Progenitor cell of endocrine pancreas (in vitro differentiated cells): ENCODE measurements around the gene TNPO3. TPM values are rescaled to one million over a fixed set of nuclear protein-coding genes. Genes with fewer than 3 reads are reported as not detected.
A peak's percentile ranks its signal among the peaks of the same experiment; 100 is the strongest.
"Not testable (repeated sequence)": the region's sequence is repeated elsewhere in the genome, so short reads cannot be mapped to it uniquely, and the experiment has no call there.

Experiments
- DNase-seq: peaks from one replicate; pipeline ENCODE4 v3.0.0; 2021; ENCODE audit warnings: low spot score; ENCODE audit not compliant: unreplicated experiment
- H3K27ac Mint-ChIP-seq: 2 replicates; pipeline ENCODE4 v1.8.0; 2021; ENCODE audit warnings: mild to moderate bottlenecking, moderate library complexity, mixed read lengths
- H3K27me3 Mint-ChIP-seq: 2 replicates; pipeline ENCODE4 v1.8.0; 2021; ENCODE audit warnings: mixed read lengths
- H3K36me3 Mint-ChIP-seq: 2 replicates; pipeline ENCODE4 v1.8.0; 2022; ENCODE audit warnings: mixed read lengths; ENCODE audit not compliant: insufficient read depth
- H3K4me1 Mint-ChIP-seq: 2 replicates; pipeline ENCODE4 v1.8.0; 2021; ENCODE audit warnings: low read depth, mixed read lengths
- H3K4me3 Mint-ChIP-seq: 2 replicates; pipeline ENCODE4 v1.8.0; 2021; ENCODE audit warnings: low read depth, mild to moderate bottlenecking, moderate library complexity, mixed read lengths
- H3K9me3 Mint-ChIP-seq: 2 replicates; pipeline ENCODE4 v1.8.0; 2021; ENCODE audit warnings: low read depth, mixed read lengths
- total RNA-seq: library from RNA; stranded (reverse); gene quantifications from 2 replicates; pipeline ENCODE4 v1.2.1, GENCODE V29; 2021
- TF ChIP-seq, protein P1 (sequence below): fragments of 200-600 bp; sonication (generic); IDR thresholded peaks from one replicate; pipeline ENCODE4 v1.5.0; 2021; ENCODE audit warnings: antibody characterized with exemption, mild to moderate bottlenecking; ENCODE audit not compliant: unreplicated experiment

TNPO3 gene
- total RNA-seq, 1 donor from 2014 or later, result 44.8 TPM

DNA sequence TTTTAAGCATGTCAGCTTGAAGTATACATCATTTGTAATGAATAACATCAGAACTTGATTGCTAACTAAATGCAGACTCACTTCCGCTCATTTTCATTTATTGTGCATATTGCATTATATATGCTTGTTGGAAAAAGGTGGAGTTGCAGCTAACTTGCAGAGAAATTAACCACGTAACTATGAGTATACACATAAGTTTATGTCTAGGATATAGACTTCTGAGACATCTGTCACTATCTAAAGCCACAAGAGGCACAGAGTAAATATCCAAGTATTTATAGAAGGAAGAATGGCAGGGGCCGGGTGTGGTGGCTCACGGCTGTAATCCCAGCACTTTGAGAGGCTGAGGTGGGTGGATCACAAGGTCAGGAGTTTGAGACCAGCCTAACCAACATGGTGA lies 47.3 kb downstream of the TNPO3 start:
- no peaks in the 10 kb centered on the region for H3K9me3 Mint-ChIP-seq
- H3K27ac Mint-ChIP-seq, result no peak overlapping the region

DNA sequence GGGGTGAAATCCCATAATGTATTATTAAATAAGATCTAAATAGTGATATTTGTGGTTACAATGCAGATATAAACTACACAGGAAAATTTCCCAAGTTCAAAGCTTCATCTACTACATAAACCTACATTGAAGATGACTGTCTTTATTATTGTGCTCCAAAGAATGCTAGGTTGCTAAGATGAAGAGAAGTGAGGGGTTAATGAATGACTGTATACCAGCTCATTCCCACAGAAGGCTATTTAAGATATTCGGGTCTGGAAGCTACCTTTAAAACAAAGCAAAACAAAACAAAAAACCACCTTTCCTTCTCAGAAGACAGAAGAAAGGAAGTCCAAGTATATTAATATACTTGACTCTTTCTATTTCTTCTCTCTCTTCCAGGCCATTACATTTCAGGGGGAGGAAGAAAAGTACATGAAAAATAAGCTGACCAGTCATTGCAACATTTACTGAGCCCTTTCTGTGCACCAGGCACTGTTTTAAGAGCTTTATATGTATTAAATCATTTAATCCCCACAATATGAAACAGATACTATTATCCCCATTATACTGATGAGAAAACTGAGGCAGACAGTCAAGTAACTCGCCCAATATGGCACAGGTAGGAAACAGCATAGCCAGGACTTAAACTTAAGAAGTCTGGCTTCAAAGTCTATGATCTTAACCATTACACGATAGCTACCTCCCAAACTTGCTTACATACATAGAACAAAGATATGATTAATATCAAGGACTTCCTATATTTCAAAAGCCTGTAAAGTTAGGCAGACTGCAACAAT lies 48.1 kb downstream of the TNPO3 start:
- no peaks in the 10 kb centered on the region for H3K4me1 Mint-ChIP-seq
- H3K27me3 Mint-ChIP-seq, result no peaks in the 10 kb centered on the region
- no peak overlapping the region for H3K27ac Mint-ChIP-seq
- no peak for DNase-seq
- H3K4me3 Mint-ChIP-seq, result no peak overlapping the region
- peaks cover 17% of the 10 kb centered on the region for H3K36me3 Mint-ChIP-seq
- TF ChIP-seq, protein P1, sequence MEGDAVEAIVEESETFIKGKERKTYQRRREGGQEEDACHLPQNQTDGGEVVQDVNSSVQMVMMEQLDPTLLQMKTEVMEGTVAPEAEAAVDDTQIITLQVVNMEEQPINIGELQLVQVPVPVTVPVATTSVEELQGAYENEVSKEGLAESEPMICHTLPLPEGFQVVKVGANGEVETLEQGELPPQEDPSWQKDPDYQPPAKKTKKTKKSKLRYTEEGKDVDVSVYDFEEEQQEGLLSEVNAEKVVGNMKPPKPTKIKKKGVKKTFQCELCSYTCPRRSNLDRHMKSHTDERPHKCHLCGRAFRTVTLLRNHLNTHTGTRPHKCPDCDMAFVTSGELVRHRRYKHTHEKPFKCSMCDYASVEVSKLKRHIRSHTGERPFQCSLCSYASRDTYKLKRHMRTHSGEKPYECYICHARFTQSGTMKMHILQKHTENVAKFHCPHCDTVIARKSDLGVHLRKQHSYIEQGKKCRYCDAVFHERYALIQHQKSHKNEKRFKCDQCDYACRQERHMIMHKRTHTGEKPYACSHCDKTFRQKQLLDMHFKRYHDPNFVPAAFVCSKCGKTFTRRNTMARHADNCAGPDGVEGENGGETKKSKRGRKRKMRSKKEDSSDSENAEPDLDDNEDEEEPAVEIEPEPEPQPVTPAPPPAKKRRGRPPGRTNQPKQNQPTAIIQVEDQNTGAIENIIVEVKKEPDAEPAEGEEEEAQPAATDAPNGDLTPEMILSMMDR, result no peak
- H3K9me3 Mint-ChIP-seq, result no peaks in the 10 kb centered on the region

More for the DNA sequence above, 47.3 kb downstream of the TNPO3 start:
- Mint-ChIP-seq H3K27me3 (no peaks in the 10 kb centered on the region), H3K4me1 (no peaks in the 10 kb centered on the region), H3K4me3 (no peak overlapping the region), H3K36me3 (peaks cover 12% of the 10 kb centered on the region)
- TF ChIP-seq, protein P1, result no peak
- no peak for DNase-seq

DNA sequence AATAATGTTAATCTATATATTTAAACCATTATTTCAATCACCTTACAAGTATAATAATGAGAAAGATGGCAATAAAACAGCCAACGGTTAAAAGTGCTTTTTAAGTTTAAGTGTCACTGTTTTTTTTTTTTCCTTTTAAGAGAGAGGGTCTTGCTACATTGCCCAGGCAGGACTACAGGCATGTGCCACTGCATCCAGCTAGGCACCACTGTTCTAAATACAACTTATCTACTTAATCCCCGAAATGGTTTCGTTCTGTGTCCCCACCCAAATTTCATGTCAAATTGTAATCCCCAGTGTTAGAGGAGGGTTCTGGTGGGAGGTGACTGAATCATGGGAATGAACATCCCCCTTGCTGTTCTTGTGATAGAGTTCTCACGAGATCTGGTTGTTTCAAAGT lies 49.7 kb downstream of the TNPO3 start:
- H3K4me1 Mint-ChIP-seq, result no peaks in the 10 kb centered on the region
- H3K27ac Mint-ChIP-seq, result peak overlapping the region; percentile 86
- no peak for DNase-seq
- H3K9me3 Mint-ChIP-seq, result no peaks in the 10 kb centered on the region
- peaks cover 21% of the 10 kb centered on the region for H3K36me3 Mint-ChIP-seq
- no peak overlapping the region for H3K4me3 Mint-ChIP-seq
- no peaks in the 10 kb centered on the region for H3K27me3 Mint-ChIP-seq
- TF ChIP-seq, protein P1, result no peak

GRCh38 chr7:128997181-128997580 lies 57.7 kb downstream of the TNPO3 start:
- Mint-ChIP-seq H3K4me1 (no peaks in the 10 kb centered on the region), H3K4me3 (no peak overlapping the region), H3K27me3 (no peaks in the 10 kb centered on the region), H3K9me3 (no peaks in the 10 kb centered on the region), H3K27ac (no peak overlapping the region), H3K36me3 (peaks cover 20% of the 10 kb centered on the region)
- TF ChIP-seq, protein P1, result no peak
- DNase-seq, result no peak

GRCh38 chr7:128994560-128994959 lies 60.4 kb downstream of the TNPO3 start:
- H3K4me1 Mint-ChIP-seq, H3K4me3 Mint-ChIP-seq, H3K9me3 Mint-ChIP-seq, DNase-seq, H3K27ac Mint-ChIP-seq, H3K27me3 Mint-ChIP-seq: not testable (repeated sequence)
- peaks cover 14% of the 10 kb centered on the region for H3K36me3 Mint-ChIP-seq

- TF ChIP-seq, protein P1, result no peak
- H3K4me3 Mint-ChIP-seq, result no peak overlapping the region
- H3K4me1 Mint-ChIP-seq, result no peaks in the 10 kb centered on the region
- H3K9me3 Mint-ChIP-seq, result no peaks in the 10 kb centered on the region
- peaks cover 14% of the 10 kb centered on the region for H3K36me3 Mint-ChIP-seq
- H3K27me3 Mint-ChIP-seq, result no peaks in the 10 kb centered on the region
- DNase-seq, result no peak
- peak overlapping the region; percentile 56 for H3K27ac Mint-ChIP-seq
Measured at GRCh38 chr7:128993419-128993818, 61.5 kb downstream of the TNPO3 start.
